Esophagus muscularis mucosa (tissue), 4 donors: ENCODE results near the gene ASAP2. TPM values are rescaled to one million over a fixed set of nuclear protein-coding genes. Genes with fewer than 3 reads are reported as not detected.

Source experiments
- DNase-seq: peaks from one replicate; pipeline ENCODE4 v3.0.0-alpha.2; 2017; ENCODE audit errors: extremely low spot score
- H3K27ac ChIP-seq, 4 donors: fragments of 200-600 bp; sonication (generic); replicated peaks in 1 of 4; 1 replicate in 3 of 4; 2 replicates in 1 of 4; pipeline ENCODE4 v1.5.1; 2016 to 2019; ENCODE audit warnings: mild to moderate bottlenecking in 1 of 4
- H3K27me3 ChIP-seq, 4 donors: fragments of 200-600 bp; sonication (generic); one replicate each; pipeline versions ENCODE4 v1.5.1 to v1.6.0; 2016 to 2019
- H3K36me3 ChIP-seq, 4 donors: fragments of 200-600 bp; sonication (generic); one replicate each; pipeline ENCODE4 v1.5.1; 2016 to 2019
- H3K4me1 ChIP-seq, 4 donors: fragments of 200-600 bp; sonication (generic); one replicate each; pipeline ENCODE4 v1.5.1; 2016 to 2019
- H3K4me3 ChIP-seq, 4 donors: fragments of 200-600 bp; sonication (generic); 1 replicate in 2 of 4; 2 replicates in 2 of 4; pipeline ENCODE4 v1.5.1; 2016 to 2019; ENCODE audit warnings: mild to moderate bottlenecking in 4 of 4, moderate library complexity in 1 of 4
- H3K9me3 ChIP-seq, 4 donors: fragments of 200-600 bp; sonication (generic); 1 replicate in 3 of 4; 2 replicates in 1 of 4; pipeline ENCODE4 v1.5.1; 2016 to 2019
- CTCF ChIP-seq, 3 experiments: fragments of 200-600 bp in 2 of 3; fragments of 450-650 bp in 1 of 3; sonication (generic) in 2 of 3; IDR thresholded peaks; one replicate each; pipeline ENCODE4 v1.5.1; 2017 to 2019; ENCODE audit warnings: antibody characterized with exemption in 3 of 3, mild to moderate bottlenecking in 2 of 3, moderate library complexity in 1 of 3
- EP300 ChIP-seq: sonication (generic); formaldehyde crosslinking; IDR thresholded peaks from one replicate; pipeline ENCODE4 v1.6.1; 2017; ENCODE audit warnings: antibody characterized with exemption
- POLR2A ChIP-seq: fragments of 450-650 bp; IDR thresholded peaks from one replicate; pipeline ENCODE4 v1.6.1; 2017; ENCODE audit warnings: antibody characterized with exemption, moderate library complexity, mild to moderate bottlenecking, low read depth
- POLR2AphosphoS5 ChIP-seq, 2 donors: sonication (generic); formaldehyde crosslinking; IDR thresholded peaks; one replicate each; pipeline ENCODE4 v1.6.1; 2017; ENCODE audit warnings: antibody characterized with exemption in 2 of 2
- WGBS: methylation state at CpG from one replicate; pipeline ENCODE4 v1.1.5; 2018; 5-methylcytosine and 5-hydroxymethylcytosine counted together
- intact Hi-C: fragments of 100-400 bp; cut with DNase I; formaldehyde crosslinking; loops from one replicate; pipeline ENCODE4 v1.15.1; 2023
- total RNA-seq, 4 donors: library from RNA; depleted of rRNA; stranded (reverse); fragments of >200 nt; gene quantifications; one replicate each; pipeline versions ENCODE4 v1.1.0 to v1.2.1, GENCODE V29; 2016

Gene ASAP2
- total RNA-seq, 4 donors from 2014 or later = 18.7 to 24.0 (median 21.3) TPM

GRCh38 chr2:9250498-9251153 lies 44.0 kb downstream of the ASAP2 start:
- Histone ChIP-seq H3K9me3 (no peaks in the 10 kb centered on the region), H3K27me3 (no peaks in the 10 kb centered on the region), H3K36me3 (no peaks in the 10 kb centered on the region), H3K27ac (peak overlapping the region in 3 of 4 donors; percentile 23 to 57 (median 42)), H3K4me1 (peaks cover 42 to 60% (median 59%) of the 10 kb centered on the region in 4 donors), H3K4me3 (no peak overlapping the region)
- WGBS = 92% methylated on average over 12 of the region's 12 CpGs
- no peak for DNase-seq
- intact Hi-C loops = no loop called here
- TF ChIP-seq POLR2AphosphoS5 (IDR thresholded peaks at IDR 0.05) (no peak), POLR2A (no peak), EP300 (no peak), CTCF (IDR thresholded peaks at IDR 0.05) (no peak)

GRCh38 chr2:9251154-9252001 lies 44.8 kb downstream of the ASAP2 start:
- Histone ChIP-seq H3K36me3 (no peaks in the 10 kb centered on the region), H3K9me3 (no peaks in the 10 kb centered on the region), H3K4me1 (peaks cover 49 to 67% (median 64%) of the 10 kb centered on the region in 4 donors), H3K27me3 (no peaks in the 10 kb centered on the region), H3K4me3 (no peak overlapping the region), H3K27ac (peak overlapping the region in 3 of 4 donors; percentile 31 to 57 (median 42))
- peak; percentile 91 for DNase-seq
- intact Hi-C loops = no loop called here
- TF ChIP-seq POLR2AphosphoS5 (IDR thresholded peaks at IDR 0.05) (no peak), EP300 (no peak), POLR2A (no peak), CTCF (IDR thresholded peaks at IDR 0.05) (no peak)
- WGBS = 67% methylated on average over 16 of the region's 16 CpGs

GRCh38 chr2:9252002-9252357 lies 45.4 kb downstream of the ASAP2 start:
- DNase-seq = no peak
- Histone ChIP-seq H3K36me3 (no peaks in the 10 kb centered on the region), H3K9me3 (no peaks in the 10 kb centered on the region), H3K4me3 (no peak overlapping the region), H3K27me3 (no peaks in the 10 kb centered on the region), H3K27ac (peak overlapping the region in 3 of 4 donors; percentile 31 to 57 (median 42)), H3K4me1 (peaks cover 52 to 67% (median 65%) of the 10 kb centered on the region in 4 donors)
- intact Hi-C loops = no loop called here
- TF ChIP-seq CTCF (IDR thresholded peaks at IDR 0.05) (no peak), POLR2AphosphoS5 (IDR thresholded peaks at IDR 0.05) (no peak), POLR2A (no peak), EP300 (no peak)
- WGBS = 82% methylated on average over 5 of the region's 5 CpGs

- TF ChIP-seq EP300 (no peak), CTCF (IDR thresholded peaks at IDR 0.05) (no peak), POLR2AphosphoS5 (IDR thresholded peaks at IDR 0.05) (no peak), POLR2A (no peak)
- Histone ChIP-seq H3K9me3 (no peaks in the 10 kb centered on the region), H3K27me3 (no peaks in the 10 kb centered on the region), H3K36me3 (no peaks in the 10 kb centered on the region), H3K4me3 (no peak overlapping the region), H3K4me1 (peaks cover 56 to 69% (median 66%) of the 10 kb centered on the region in 4 donors), H3K27ac (no peak overlapping the region)
- DNase-seq = no peak
- WGBS = 95% methylated on average over 4 of the region's 4 CpGs
- intact Hi-C loops = no loop called here
These were observed 48.8 kb downstream of the ASAP2 start for GRCh38 chr2:9255416-9255815.
